GM12878 (cell line): ENCODE measurements around the gene MED13L. TPM values are rescaled to one million over a fixed set of nuclear protein-coding genes. Genes with fewer than 3 reads are reported as not detected.

Experiments used
- ATAC-seq: fragments of 200-7000 bp; cut with Tn5 transposase; 3 replicates; pipeline ENCODE4 v1.9.1; 2020; ENCODE audit warnings: mild to moderate bottlenecking, moderate library complexity
- BruUV-seq: library from RNA; stranded (reverse); fragments of 400-500 nt; replicated peaks from 2 replicates; lab custom pipeline; 2021; lab: Mats Ljungman, UMichigan
- CTCF ChIA-PET: fragments of 300-600 bp; sonication (Branson Sonifier 250); formaldehyde crosslinking; extraction: SDS; loops from one replicate; lab custom pipeline; 2021; ENCODE audit warnings: inconsistent platforms; lab: Yijun Ruan, JAX
- POLR2A ChIA-PET: fragments of 350-600 bp; formaldehyde crosslinking; extraction: SDS; loops from one replicate; lab custom pipeline; 2021; ENCODE audit warnings: inconsistent platforms; lab: Charles Lee
- RAD21 ChIA-PET: fragments of 300-600 bp; sonication (Branson Sonifier 250); formaldehyde crosslinking; loops from one replicate; lab custom pipeline; 2023; ENCODE audit warnings: antibody characterized with exemption; ENCODE audit not compliant: unreplicated experiment; lab: Charles Lee
- SMC1A ChIA-PET: fragments of 300-600 bp; sonication (Branson Sonifier 250); formaldehyde crosslinking; loops from one replicate; lab custom pipeline; 2023; ENCODE audit not compliant: unreplicated experiment, uncharacterized antibody; lab: Charles Lee
- DNase-seq: peaks from one replicate; pipeline ENCODE4 v3.0.0-alpha.2; 2011; ENCODE audit warnings: low read depth, low spot score
- FAIRE-seq: peaks from 3 replicates; lab custom pipeline; 2011; peaks lifted over from hg19 to GRCh38; lab: Jason Lieb, UNC
- H2AFZ ChIP-seq: 2 replicates; pipeline ENCODE4 v1.6.0; 2011; ENCODE audit warnings: low read depth, low read length, control low read depth; ENCODE audit not compliant: control insufficient read depth
- H3K27ac ChIP-seq: 2 replicates; pipeline ENCODE4 v1.5.1; 2011; ENCODE audit warnings: control low read depth; ENCODE audit not compliant: control insufficient read depth, insufficient read depth
- H3K27me3 ChIP-seq, 2 experiments: replicated peaks in 1 of 2; 2 replicates each; pipeline versions ENCODE4 v1.6.0 to v1.6.1; 2011; ENCODE audit warnings: low read length in 1 of 2; ENCODE audit not compliant: control insufficient read depth in 2 of 2, insufficient read depth in 2 of 2
- H3K36me3 ChIP-seq, 2 experiments: 2 replicates each; pipeline ENCODE4 v1.5.1; 2011; ENCODE audit warnings: low read length in 1 of 2; ENCODE audit not compliant: control insufficient read depth in 2 of 2, insufficient read depth in 2 of 2
- H3K4me1 ChIP-seq: 2 replicates; pipeline ENCODE4 v1.6.1; 2011; ENCODE audit warnings: mild to moderate bottlenecking, low read length, moderate library complexity, mixed read lengths; ENCODE audit not compliant: control insufficient read depth, insufficient read depth
- H3K4me2 ChIP-seq: 2 replicates; pipeline ENCODE4 v1.6.0; 2011; ENCODE audit warnings: control low read depth; ENCODE audit not compliant: control insufficient read depth, insufficient read depth
- H3K4me3 ChIP-seq: fragments of 200-600 bp; sonication (generic); 2 replicates; pipeline ENCODE4 v1.5.1; 2016
- H3K79me2 ChIP-seq: 2 replicates; pipeline ENCODE4 v1.6.0; 2011; ENCODE audit warnings: low read length; ENCODE audit not compliant: control insufficient read depth, insufficient read depth
- H3K9ac ChIP-seq: 2 replicates; pipeline ENCODE4 v1.8.0; 2011; ENCODE audit warnings: low read length, control low read depth, mixed read lengths; ENCODE audit not compliant: control insufficient read depth, insufficient read depth
- H3K9me3 ChIP-seq: replicated peaks from 3 replicates; pipeline ENCODE4 v1.5.1; 2011; ENCODE audit warnings: mild to moderate bottlenecking, low read length; ENCODE audit not compliant: control insufficient read depth, insufficient read depth
- H4K20me1 ChIP-seq: 2 replicates; pipeline ENCODE4 v1.6.0; 2011; ENCODE audit not compliant: control insufficient read depth, insufficient read depth
- E2F4 ChIP-seq: IDR thresholded peaks from 2 replicates; pipeline ENCODE4 v1.6.1; 2012; ENCODE audit warnings: low read depth, low read length, improper control_type of control experiment
- EGR1 ChIP-seq, 2 experiments: IDR thresholded peaks; 1 replicate in 1 of 2; 2 replicates in 1 of 2; pipeline ENCODE4 v1.6.1; 2011 to 2012; ENCODE audit warnings: low read depth in 2 of 2, low read length in 2 of 2, borderline replicate concordance in 1 of 2, mild to moderate bottlenecking in 1 of 2, moderate library complexity in 1 of 2
- IKZF2 ChIP-seq, 2 experiments: fragments of 450-650 bp; IDR thresholded peaks; 2 replicates each; pipeline ENCODE4 v1.6.1; 2017; ENCODE audit warnings: mild to moderate bottlenecking in 2 of 2, moderate library complexity in 2 of 2
- MYB ChIP-seq: fragments of 150-350 bp; IDR thresholded peaks from 2 replicates; pipeline ENCODE4 v1.6.1; 2014; ENCODE audit warnings: mild to moderate bottlenecking, low read depth, low read length, borderline replicate concordance
- NFIC ChIP-seq: IDR thresholded peaks from 2 replicates; pipeline ENCODE4 v1.6.1; 2012; ENCODE audit warnings: low read depth, mild to moderate bottlenecking, inconsistent platforms, low read length, moderate library complexity
- PBX3 ChIP-seq: IDR thresholded peaks from 2 replicates; pipeline ENCODE4 v1.6.1; 2011; ENCODE audit warnings: mild to moderate bottlenecking, low read depth, low read length, moderate library complexity; ENCODE audit not compliant: insufficient replicate concordance
- ZNF217 ChIP-seq: fragments of 450-650 bp; IDR thresholded peaks from 2 replicates; pipeline ENCODE4 v1.6.1; 2017; ENCODE audit warnings: antibody characterized with exemption, mild to moderate bottlenecking
- ZNF687 ChIP-seq: fragments of 450-650 bp; IDR thresholded peaks from 2 replicates; pipeline ENCODE4 v1.6.1; 2017; ENCODE audit warnings: mild to moderate bottlenecking, moderate library complexity
- WGBS: methylation state at CpG from one replicate; pipeline ENCODE4 v1.1.6; 2016; ENCODE audit warnings: low lambda C conversion rate; ENCODE audit not compliant: insufficient replicate concordance, insufficient coverage; ENCODE audit errors: missing lambda C conversion rate; 5-methylcytosine and 5-hydroxymethylcytosine counted together
- in situ Hi-C: fragments of 300-500 bp; cut with MboI; formaldehyde crosslinking; loops from 9 replicates; pipeline ENCODE4 v1.14.3; 2018; ENCODE audit warnings: mixed read lengths
- intact Hi-C: fragments of 100-400 bp; cut with micrococcal nuclease; formaldehyde crosslinking; loops from one replicate; pipeline ENCODE4 v1.14.2; 2022; ENCODE audit not compliant: unreplicated experiment
- polyA plus RNA-seq, 11 experiments: library from polyadenylated mRNA; depleted of rRNA in 4 of 11; unstranded in 6 of 11; stranded (reverse) in 5 of 11; fragments of >200 nt; fragmentation: Nextera tagmentation in 4 of 11; fragmentation: Illumina TruSeq in 1 of 11; extraction: Ambion mirVana in 4 of 11; extraction: Trizol in 1 of 11; gene quantifications; 1 replicate in 1 of 11; 2 replicates in 10 of 11; pipeline versions ENCODE4 v1.2.1 to v1.2.3, GENCODE V29; 2011 to 2016; ENCODE audit warnings: inconsistent platforms in 2 of 11, missing spikeins in 2 of 11, low read depth in 1 of 11
- total RNA-seq, 4 experiments: library from RNA; depleted of rRNA in 3 of 4; stranded (reverse); fragments of >200 nt in 3 of 4; fragmentation: Illumina TruSeq in 1 of 4; extraction: Trizol in 1 of 4; gene quantifications; 2 replicates each; pipeline versions ENCODE4 v1.2.1 to v1.2.3, GENCODE V29; 2013 to 2021

MED13L gene
- total and polyA plus RNA-seq, 10 of the 15 experiments (the other 5 are each of a cell fraction or from before 2014, with no cell fraction given), result 3.7 to 30.1 (median 9.1) TPM

- no peak overlapping the region for H3K4me3 ChIP-seq
- no peaks in the 10 kb centered on the region for H3K79me2 ChIP-seq
- no TSS peak for BruUV-seq
- no peak overlapping the region for H2AFZ ChIP-seq
- H3K27ac ChIP-seq, result no peak overlapping the region
- no peak for TF ChIP-seq ZNF217
- no peak for TF ChIP-seq NFIC
- TF ChIP-seq PBX3, result no peak
- TF ChIP-seq IKZF2 (IDR thresholded peaks at IDR 0.05), result no peak
- no peak overlapping the region for H3K4me2 ChIP-seq
- DNase-seq, result no peak
- H3K27me3 ChIP-seq, result no peaks in the 10 kb centered on the region
- RAD21 ChIA-PET, result no interaction called here
- no peaks in the 10 kb centered on the region; the same call in 1 of the 2 replicates for H4K20me1 ChIP-seq
- H3K9me3 ChIP-seq, result no peaks in the 10 kb centered on the region
- no peak for FAIRE-seq
- H3K9ac ChIP-seq, result no peak overlapping the region
- in situ Hi-C loops (no loop called here), intact Hi-C loops (no loop called here)
- no peaks in the 10 kb centered on the region for H3K4me1 ChIP-seq
- H3K36me3 ChIP-seq, result no peaks in the 10 kb centered on the region
- no peak for ATAC-seq
- CTCF ChIA-PET, result no interaction called here
- POLR2A ChIA-PET, result no interaction called here
- SMC1A ChIA-PET, result interaction anchor here (1.0 kb wide), 2 partner anchors 15 to 45 kb away, joined by 3 read pairs; no protein-coding TSS in a partner anchor
Measured at GRCh38 chr12:116126610-116127009, 150.9 kb downstream of the MED13L start.

- ChIA-PET RAD21 (no interaction called here), POLR2A (no interaction called here), SMC1A (interaction anchor here (0.6 to 1.0 kb wide), 2 partner anchors 15 to 19 kb away, joined by 3 read pairs; no protein-coding TSS in a partner anchor), CTCF (interaction anchor here (0.6 kb wide), 1 partner anchor 51 kb away, joined by 4 read pairs; no protein-coding TSS in a partner anchor)
- BruUV-seq, result no TSS peak
- ATAC-seq (no peak), FAIRE-seq (no peak), DNase-seq (no peak)
- Histone ChIP-seq H3K4me2 (no peak overlapping the region), H3K27me3 (no peaks in the 10 kb centered on the region), H3K79me2 (no peaks in the 10 kb centered on the region), H3K9ac (no peak overlapping the region), H3K9me3 (no peaks in the 10 kb centered on the region), H3K36me3 (no peaks in the 10 kb centered on the region), H3K4me3 (no peak overlapping the region), H3K4me1 (no peaks in the 10 kb centered on the region), H2AFZ (no peak overlapping the region), H4K20me1 (no peaks in the 10 kb centered on the region; the same call in 1 of the 2 replicates), H3K27ac (no peak overlapping the region)
- in situ Hi-C loops, result no loop called here
- WGBS, result 90% methylated on average over 4 of the region's 4 CpGs
- intact Hi-C loops, result no loop called here
- TF ChIP-seq EGR1 (IDR thresholded peaks at IDR 0.05; ENCODE audit: borderline replicate concordance in 1 of 2, low read depth in 2 of 2, low read length in 2 of 2) (no peak), MYB (no peak), E2F4 (no peak), ZNF687 (no peak)
Measured at GRCh38 chr12:116125956-116126566, 151.4 kb downstream of the MED13L start.
